H1 (cell line): Measurements from ENCODE around the gene SRMS. TPM values are rescaled to one million over a fixed set of nuclear protein-coding genes. Genes with fewer than 3 reads are reported as not detected.

Experiments
- CHD2 ChIP-seq: IDR thresholded peaks from 2 replicates; pipeline ENCODE4 v1.6.1; 2012; ENCODE audit warnings: low read length, improper control_type of control experiment
- CTBP2 ChIP-seq: IDR thresholded peaks from 2 replicates; pipeline ENCODE4 v1.7.0; 2011; ENCODE audit warnings: borderline replicate concordance, mild to moderate bottlenecking, moderate library complexity, mixed read lengths, low read length; ENCODE audit not compliant: insufficient read depth, insufficient read length
- JUN ChIP-seq: IDR thresholded peaks from 2 replicates; pipeline ENCODE4 v1.6.1; 2011; ENCODE audit warnings: low read depth, mild to moderate bottlenecking, improper control_type of control experiment, low read length
- SIN3A ChIP-seq, 2 experiments: IDR thresholded peaks in 1 of 2; conservative IDR thresholded peaks in 1 of 2; 2 replicates each; pipeline ENCODE4 v1.6.1; 2011 to 2012; ENCODE audit warnings: low read length in 2 of 2, improper control_type of control experiment in 1 of 2, low read depth in 1 of 2, mild to moderate bottlenecking in 1 of 2
- polyA plus RNA-seq, 7 experiments: library from polyadenylated mRNA; depleted of rRNA in 3 of 7; stranded (reverse) in 5 of 7; unstranded in 2 of 7; fragments of >200 nt in 5 of 7; fragments of 200-250 nt in 2 of 7; gene quantifications; 1 replicate in 5 of 7; 2 replicates in 1 of 7; 4 replicates in 1 of 7; pipeline versions ENCODE4 v1.2.1 to v1.2.3, GENCODE V29; 2011 to 2013; ENCODE audit warnings: missing spikeins in 2 of 7, mixed read lengths in 2 of 7
- total RNA-seq: library from RNA; stranded (reverse); fragmentation: NEBNext Ultra II Directional; extraction: Animal tissue kit (Norgen Biotek cat#: 25700); gene quantifications from 2 replicates; pipeline ENCODE4 v1.2.1, GENCODE V29; 2021
- TF ChIP-seq, protein P1 (sequence below), 3 experiments: IDR thresholded peaks; 1 replicate in 2 of 3; 2 replicates in 1 of 3; pipeline versions ENCODE4 v1.5.1 to v1.6.1; 2011; ENCODE audit warnings: low read length in 3 of 3, mild to moderate bottlenecking in 3 of 3, inconsistent platforms in 2 of 3, low read depth in 1 of 3, moderate library complexity in 1 of 3; ENCODE audit not compliant: insufficient read depth in 1 of 3; ENCODE audit errors: control extremely low read depth in 1 of 3

Gene SRMS
- total and polyA plus RNA-seq, 2 of the 8 experiments (the other 6 are each of a cell fraction or from before 2014, with no cell fraction given) = 0.39 to 0.76 TPM

DNA sequence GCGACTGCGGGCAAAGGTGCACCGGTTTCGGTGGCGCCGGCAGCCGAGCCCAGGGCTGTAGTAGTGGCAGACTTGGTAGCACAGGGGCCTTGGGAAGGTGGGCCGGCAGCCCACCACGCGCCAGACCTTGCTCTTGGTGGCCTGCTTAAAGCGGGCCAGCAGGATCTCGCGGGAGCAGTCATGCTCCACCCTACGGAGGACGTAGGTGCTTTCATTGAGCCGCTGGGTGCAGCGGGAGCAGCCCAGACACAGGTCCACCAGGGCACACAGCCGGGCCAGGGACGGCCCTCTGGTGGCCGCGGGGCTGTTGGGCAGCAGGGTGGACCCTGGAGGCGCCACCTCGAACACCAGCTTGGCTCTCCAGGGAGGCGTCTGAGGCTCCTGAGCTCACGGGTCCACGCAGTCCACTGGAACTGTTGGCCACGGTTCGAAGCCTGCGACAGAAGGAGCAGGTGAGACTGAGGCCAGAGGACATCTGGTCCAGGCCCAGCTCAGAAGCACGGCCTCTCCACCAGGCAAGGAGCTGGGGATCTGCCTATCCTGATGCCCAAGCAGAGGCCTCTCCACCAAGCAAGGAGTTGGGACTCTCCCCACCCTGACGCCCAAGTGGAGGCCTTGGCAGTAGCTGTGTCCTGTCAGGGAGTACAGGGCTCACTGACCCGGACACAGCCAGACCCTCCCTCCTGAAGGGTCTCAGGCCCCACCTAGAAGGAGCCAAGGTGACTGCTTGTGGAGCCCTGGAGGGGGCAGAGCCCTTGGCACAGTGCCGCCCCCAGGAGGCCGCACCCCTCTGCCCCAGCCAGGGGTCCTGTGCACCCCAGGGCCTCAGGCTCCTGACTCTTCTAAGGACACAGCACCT lies 25.5 kb upstream of the SRMS start (continued):
- TF ChIP-seq, protein P1, sequence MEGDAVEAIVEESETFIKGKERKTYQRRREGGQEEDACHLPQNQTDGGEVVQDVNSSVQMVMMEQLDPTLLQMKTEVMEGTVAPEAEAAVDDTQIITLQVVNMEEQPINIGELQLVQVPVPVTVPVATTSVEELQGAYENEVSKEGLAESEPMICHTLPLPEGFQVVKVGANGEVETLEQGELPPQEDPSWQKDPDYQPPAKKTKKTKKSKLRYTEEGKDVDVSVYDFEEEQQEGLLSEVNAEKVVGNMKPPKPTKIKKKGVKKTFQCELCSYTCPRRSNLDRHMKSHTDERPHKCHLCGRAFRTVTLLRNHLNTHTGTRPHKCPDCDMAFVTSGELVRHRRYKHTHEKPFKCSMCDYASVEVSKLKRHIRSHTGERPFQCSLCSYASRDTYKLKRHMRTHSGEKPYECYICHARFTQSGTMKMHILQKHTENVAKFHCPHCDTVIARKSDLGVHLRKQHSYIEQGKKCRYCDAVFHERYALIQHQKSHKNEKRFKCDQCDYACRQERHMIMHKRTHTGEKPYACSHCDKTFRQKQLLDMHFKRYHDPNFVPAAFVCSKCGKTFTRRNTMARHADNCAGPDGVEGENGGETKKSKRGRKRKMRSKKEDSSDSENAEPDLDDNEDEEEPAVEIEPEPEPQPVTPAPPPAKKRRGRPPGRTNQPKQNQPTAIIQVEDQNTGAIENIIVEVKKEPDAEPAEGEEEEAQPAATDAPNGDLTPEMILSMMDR (IDR thresholded peaks at IDR 0.05; ENCODE audit: control extremely low read depth in 1 of 3, insufficient read depth in 1 of 3, low read depth in 1 of 3, low read length in 3 of 3) = peak; percentile 34 to 60 (median 45); a peak in 3 of 4 replicates
- no peak for TF ChIP-seq CTBP2
- no peak for TF ChIP-seq CHD2
- TF ChIP-seq JUN = no peak
- no peak for TF ChIP-seq SIN3A (conservative IDR thresholded peaks at IDR 0.05 in 1 of 2, IDR thresholded peaks at IDR 0.05 in 1 of 2; ENCODE audit: low read depth in 1 of 2, low read length in 2 of 2)
- TF ChIP-seq, all 59 proteins: peak for 2
